GM12878 (cell line): ENCODE data around the gene SHANK3.
"Not testable (repeated sequence)": the region's sequence is repeated elsewhere in the genome, so short reads cannot be mapped to it uniquely, and the experiment has no call there.

Experiments
- BCL3 ChIP-seq: IDR thresholded peaks from 2 replicates; pipeline ENCODE4 v1.6.1; 2011; ENCODE audit warnings: borderline replicate concordance, low read depth, mild to moderate bottlenecking, moderate library complexity, low read length; ENCODE audit not compliant: insufficient read depth, poor library complexity, severe bottlenecking
- CTCF ChIP-seq, 3 experiments: IDR thresholded peaks in 2 of 3; conservative IDR thresholded peaks in 1 of 3; 2 replicates each; pipeline ENCODE4 v1.5.1; 2011; ENCODE audit warnings: low read depth in 3 of 3, low read length in 3 of 3, mild to moderate bottlenecking in 3 of 3, control low read depth in 2 of 3, moderate library complexity in 2 of 3, inconsistent platforms in 1 of 3, mixed read lengths in 1 of 3; ENCODE audit not compliant: control insufficient read depth in 2 of 3, insufficient read depth in 1 of 3; ENCODE audit errors: extremely low read depth in 1 of 3
- JUND ChIP-seq: IDR thresholded peaks from 2 replicates; pipeline ENCODE4 v1.6.1; 2012; ENCODE audit warnings: low read depth, mild to moderate bottlenecking, low read length, improper control_type of control experiment, moderate library complexity
- NR2F1 ChIP-seq: fragments of 450-650 bp; conservative IDR thresholded peaks from 2 replicates; pipeline ENCODE4 v1.6.1; 2017; ENCODE audit warnings: mild to moderate bottlenecking

- not testable (repeated sequence) for TF ChIP-seq CTCF (IDR thresholded peaks at IDR 0.05 in 2 of 3, conservative IDR thresholded peaks at IDR 0.05 in 1 of 3; ENCODE audit: control insufficient read depth in 2 of 3, extremely low read depth in 1 of 3, insufficient read depth in 1 of 3, low read depth in 3 of 3, low read length in 3 of 3); JUND; BCL3; NR2F1
Observed at GRCh38 chr22:50659711-50660110, 12.9 kb upstream of the SHANK3 start.
